DMS153 treated with DMSO at 0.1 percent for 48 hours (cell line): Measurements from ENCODE around the gene MARVELD3.
"Not testable (repeated sequence)": the region's sequence is repeated elsewhere in the genome, so short reads cannot be mapped to it uniquely, and the experiment has no call there.

Source experiments
- DNase-seq: peaks from one replicate; lab custom pipeline; 2025; ENCODE audit not compliant: unreplicated experiment; lab: John Stamatoyannopoulos, UW

Gene MARVELD3

GRCh38 chr16:71626018-71626857 lies at the start of gene MARVELD3:
Gene MARVELD3, plus strand, starts transcription at chr16:71626184. Its CDS starts 46 bp downstream, at chr16:71626230.
- DNase-seq, result peak; percentile 77

DNA sequence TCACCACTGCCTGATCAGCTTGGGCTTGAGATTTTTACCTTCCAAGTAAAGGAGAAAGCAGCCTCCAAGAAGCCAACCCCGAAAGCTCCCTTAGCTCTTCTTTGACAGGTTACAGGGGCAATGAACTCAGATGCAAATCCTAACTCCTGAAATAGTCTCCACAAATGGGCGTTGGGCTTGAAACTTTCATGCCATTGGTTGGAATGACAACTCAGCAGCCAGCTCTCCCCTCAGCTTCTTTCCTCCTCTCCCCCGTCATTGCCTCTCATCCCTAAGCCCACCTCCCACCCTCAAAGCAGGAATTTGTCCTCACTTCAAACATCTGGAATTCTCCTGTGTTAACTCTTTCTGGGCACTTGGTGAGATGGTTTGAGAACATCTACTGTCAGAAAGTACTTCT lies 49.0 kb upstream of the MARVELD3 start, which contains the start of gene TAT:
TSS of gene TAT (minus strand) at position 122 of the 400 bp plus-strand sequence. CDS start 677 bp downstream, outside the sequence.
- DNase-seq, result no peak

DNA sequence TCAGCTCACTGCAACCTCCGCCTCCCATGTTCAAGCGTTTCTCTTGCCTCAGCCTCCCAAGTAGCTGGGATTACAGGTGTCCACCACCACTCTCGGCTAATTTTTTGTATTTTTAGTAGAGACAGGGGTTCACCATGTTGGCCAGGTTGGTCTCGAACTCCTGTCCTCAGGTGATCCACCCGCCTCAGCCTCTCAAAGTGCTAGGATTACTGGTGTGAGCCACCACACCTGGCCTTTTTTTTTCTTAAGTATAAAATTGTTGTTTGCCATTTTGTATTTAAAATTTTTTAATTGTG lies 43.5 kb upstream of the MARVELD3 start:
- not testable (repeated sequence) for DNase-seq

DNA sequence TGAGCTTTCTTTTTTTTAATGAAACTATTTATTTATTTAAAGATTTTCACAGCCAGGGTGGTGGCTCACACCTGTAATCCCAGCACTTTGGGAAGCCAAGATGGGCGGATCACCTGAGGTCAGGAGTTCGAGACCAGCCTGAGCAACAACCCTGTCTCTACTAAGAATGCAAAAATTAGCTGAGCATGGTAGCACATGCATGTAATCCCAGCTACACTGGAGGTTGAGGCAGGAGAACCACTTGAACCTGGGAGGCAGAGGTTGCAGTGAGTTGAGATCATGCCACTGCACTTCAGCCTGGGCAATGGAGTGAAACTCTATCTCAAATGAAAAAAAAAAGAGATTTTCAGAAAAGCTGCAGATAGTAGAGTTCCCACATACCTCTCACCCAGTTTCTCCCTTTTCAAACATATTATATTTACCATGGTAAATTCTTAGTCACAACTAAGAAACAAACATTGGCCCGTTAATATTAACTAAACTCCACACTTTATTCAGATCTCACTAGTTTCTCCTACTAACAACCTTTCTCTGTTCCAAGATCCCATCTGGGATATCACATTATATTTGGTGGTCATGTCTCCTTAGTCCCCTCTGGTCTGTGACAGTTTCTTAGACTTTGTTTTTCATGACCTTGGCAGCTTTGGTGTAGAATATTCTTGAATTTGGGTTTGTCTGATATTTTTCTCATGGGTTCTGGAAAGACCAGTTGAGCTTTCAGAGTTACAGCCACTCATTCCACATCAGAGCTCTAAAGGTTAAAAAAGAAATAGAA lies 41.3 kb upstream of the MARVELD3 start:
- DNase-seq, result no peak

DNA sequence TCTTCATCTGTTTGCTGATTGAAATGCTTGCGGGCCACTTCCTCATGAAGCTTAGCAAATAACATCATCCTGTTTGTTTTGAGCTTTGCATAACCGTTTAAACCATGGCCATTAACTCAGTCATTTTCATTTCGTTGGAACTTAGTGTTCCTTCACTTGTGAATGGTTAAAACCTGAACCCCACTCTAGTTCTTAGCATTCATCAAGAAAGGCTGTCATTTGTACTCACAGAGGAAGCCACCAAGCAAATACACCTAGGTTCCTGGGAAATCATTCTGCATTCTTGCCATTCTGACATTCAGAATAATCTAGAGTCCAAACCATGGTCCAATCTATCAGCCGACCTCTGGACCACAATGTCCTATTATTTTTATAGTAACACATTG lies 40.7 kb upstream of the MARVELD3 start:
- no peak for DNase-seq

GRCh38 chr16:71589334-71589733 lies 36.6 kb upstream of the MARVELD3 start:
- DNase-seq, result not testable (repeated sequence)

GRCh38 chr16:71590071-71590470 lies 35.9 kb upstream of the MARVELD3 start:
- DNase-seq, result not testable (repeated sequence)

DNA sequence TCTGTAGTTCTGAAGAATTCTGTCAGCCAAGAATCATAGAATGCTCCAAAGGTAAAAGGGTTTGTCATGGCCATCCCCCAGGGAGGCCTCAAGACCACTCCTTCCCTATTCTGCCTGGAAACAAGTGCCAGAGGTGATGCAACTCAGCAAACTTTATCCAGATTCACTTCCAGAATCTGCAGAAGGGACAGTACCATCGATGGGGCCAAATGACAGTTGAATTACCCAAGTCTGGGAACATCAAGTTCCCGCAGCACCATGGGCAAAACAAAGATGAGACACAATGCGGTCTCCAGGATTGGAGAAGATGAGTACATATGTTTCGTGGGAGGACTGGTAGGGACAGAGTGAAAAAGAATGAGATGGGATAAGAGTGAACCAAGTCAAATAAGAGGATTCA lies 35.4 kb upstream of the MARVELD3 start:
- DNase-seq, result no peak

DNA sequence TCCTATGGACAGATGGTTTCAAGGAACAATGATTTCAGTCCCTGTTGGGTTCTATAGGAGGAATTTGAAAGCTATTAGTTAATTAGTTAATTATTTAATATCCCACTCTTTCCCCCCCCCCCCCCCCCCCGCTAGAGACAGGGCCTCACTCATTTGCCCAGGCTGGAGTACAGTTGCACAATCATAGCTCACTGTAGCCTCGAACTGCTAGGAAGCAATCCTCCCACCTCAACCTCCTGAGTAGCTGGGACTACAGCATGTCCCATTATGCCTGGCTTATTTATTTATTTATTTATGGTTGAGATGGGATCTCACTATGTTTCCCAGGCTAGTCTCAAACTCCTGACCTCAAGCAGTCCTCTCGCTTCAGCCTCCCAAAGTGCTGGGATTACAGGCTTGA lies 34.1 kb upstream of the MARVELD3 start:
- no peak for DNase-seq

- DNase-seq, result no peak
These were observed 32.7 kb upstream of the MARVELD3 start for GRCh38 chr16:71593048-71593999.

DNA sequence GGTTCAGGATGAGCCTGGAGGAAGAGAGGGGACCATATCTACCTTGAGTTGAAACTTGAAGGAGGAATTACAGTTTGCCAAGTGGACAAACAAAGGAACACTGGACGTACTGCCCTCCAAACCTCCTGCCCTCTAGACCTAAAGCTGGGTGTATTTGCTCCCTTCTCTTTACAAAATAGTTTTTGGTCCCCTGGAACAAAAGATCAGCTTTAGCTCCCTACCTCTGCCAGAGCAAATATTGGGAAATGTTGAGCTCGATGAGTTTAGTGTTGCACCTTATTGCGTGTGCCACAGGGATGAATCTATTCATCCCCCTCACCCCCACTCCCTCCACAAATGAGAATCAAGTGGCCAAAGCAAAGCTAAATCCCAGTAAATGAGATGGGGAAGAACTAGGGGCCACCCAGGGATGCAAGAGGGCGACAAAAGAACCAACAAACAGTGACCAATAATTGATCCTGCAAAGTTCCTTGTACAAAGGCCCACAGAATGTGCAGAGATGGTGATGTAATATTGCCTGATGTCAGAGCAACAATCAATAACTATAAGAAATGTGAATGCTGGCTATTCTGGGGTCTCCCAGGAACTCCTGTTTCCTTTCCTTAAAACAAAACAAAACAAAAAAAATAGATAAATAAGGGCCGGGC lies 31.9 kb upstream of the MARVELD3 start:
- no peak for DNase-seq

DNA sequence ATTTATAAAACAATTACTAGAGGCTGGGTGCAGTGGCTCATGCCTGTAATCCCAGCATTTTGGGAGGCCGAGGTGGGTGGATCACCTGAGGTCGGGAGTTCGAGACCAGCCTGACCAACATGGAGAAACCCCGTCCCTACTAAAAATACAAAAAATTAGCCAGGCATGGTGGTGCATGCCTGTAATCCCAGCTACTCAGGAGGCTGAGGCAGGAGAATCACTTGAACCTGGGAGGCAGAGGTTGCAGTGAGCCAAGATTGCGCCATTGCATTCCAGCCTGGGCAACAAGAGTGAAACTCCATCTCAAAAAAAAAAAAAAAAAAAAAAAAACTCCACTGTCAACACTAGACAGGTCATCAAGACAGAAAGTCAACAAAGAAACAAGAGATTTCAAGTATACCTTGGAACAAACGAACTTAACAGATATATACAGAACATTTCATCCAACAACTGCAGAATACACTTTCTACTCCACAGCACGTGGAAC lies 30.6 kb upstream of the MARVELD3 start:
- not testable (repeated sequence) for DNase-seq

DNA sequence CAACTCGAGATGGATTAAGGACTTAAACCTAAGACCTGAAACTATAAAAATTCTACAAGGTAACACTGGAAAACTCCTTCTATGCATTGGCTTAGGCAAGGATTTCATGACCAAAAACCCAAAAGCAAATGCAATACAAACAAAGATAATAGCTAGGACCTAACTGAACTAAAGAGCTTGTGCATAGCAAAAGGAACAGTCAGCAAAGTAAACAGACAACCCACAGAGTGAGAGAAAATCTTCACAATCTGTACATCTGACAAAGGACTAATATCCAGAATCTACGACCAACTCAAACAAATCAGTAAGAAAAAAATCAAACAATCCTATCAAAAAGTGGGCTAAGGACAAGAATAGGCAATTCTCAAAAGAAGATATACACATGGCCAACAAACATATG lies 27.6 kb upstream of the MARVELD3 start:
- not testable (repeated sequence) for DNase-seq

- DNase-seq, result no peak
These were observed 25.2 kb upstream of the MARVELD3 start for GRCh38 chr16:71600822-71601221.

- no peak for DNase-seq
These were observed 16.9 kb upstream of the MARVELD3 start for GRCh38 chr16:71609066-71609465.

DNA sequence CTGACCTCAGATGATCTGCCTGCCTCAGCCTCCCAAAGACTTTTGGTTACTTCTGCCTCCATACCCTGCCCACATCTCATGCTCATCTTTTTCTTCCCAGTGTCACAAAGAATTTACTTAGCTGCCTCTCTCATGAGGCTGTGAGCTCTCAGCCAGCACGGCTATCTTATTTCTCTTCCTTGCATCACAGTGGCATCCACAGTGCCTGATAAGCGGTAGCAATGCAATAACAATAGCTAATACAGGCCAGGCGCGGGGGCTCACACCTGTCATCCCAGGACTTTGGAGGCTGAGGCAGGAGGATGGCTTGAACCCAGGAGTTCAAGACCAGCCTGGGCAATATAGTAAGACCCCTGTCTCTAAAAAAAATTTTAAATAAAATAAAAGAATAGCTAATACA lies 15.5 kb upstream of the MARVELD3 start:
- no peak for DNase-seq

GRCh38 chr16:71610936-71611871 lies 14.8 kb upstream of the MARVELD3 start:
- DNase-seq, result peak; percentile 68

- DNase-seq, result not testable (repeated sequence)
These were observed 11.0 kb upstream of the MARVELD3 start for GRCh38 chr16:71614956-71615355.

DNA sequence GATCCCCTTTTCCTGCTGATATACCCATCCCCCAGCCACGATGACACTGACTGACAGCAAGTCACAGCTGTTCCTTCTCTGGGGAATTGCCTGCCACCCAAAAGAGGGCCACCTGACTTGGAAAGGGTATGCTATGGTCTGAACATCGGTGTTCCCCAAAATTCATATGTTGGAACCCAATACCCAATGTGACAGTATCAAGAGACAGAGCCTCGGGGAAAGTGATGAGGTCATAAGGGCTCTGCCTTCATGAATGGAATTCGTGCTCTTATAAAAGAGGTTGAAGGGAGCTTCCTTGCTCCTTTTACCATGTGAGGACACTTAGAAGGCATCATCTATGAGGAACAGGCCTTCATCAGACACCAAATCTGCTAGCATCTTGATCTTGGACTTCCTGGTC lies 7.6 kb upstream of the MARVELD3 start:
- DNase-seq, result no peak
